ENCODE measurements around the gene LCN15.

DNA sequence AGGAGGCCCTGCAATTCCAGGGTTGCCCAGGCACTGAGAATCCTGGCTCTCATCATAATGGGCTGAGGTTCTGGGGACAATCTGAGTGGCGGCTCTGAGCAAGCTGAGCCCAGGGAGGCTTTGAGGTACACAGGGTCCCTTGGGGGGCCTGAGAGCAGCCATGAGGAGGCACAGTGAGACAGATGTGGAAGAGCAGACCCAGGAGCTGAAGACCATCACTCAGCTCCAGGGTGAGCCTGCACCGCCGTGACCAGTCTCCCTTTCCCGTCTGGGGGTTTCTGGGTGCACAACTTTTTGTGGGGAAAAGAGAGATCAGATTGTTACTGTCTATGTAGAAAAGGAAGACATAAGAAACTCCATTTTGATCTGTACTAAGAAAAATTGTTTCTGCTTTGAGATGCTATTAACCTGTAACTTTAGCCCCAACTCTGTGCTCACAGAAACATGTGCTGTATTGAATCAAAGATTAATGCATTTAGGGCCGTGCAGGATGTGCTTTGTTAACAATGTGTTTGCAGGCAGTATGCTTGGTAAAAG lies 32.0 kb upstream of the LCN15 start, which contains the start of gene CCDC183:
- TF ChIP-seq, protein P1, sequence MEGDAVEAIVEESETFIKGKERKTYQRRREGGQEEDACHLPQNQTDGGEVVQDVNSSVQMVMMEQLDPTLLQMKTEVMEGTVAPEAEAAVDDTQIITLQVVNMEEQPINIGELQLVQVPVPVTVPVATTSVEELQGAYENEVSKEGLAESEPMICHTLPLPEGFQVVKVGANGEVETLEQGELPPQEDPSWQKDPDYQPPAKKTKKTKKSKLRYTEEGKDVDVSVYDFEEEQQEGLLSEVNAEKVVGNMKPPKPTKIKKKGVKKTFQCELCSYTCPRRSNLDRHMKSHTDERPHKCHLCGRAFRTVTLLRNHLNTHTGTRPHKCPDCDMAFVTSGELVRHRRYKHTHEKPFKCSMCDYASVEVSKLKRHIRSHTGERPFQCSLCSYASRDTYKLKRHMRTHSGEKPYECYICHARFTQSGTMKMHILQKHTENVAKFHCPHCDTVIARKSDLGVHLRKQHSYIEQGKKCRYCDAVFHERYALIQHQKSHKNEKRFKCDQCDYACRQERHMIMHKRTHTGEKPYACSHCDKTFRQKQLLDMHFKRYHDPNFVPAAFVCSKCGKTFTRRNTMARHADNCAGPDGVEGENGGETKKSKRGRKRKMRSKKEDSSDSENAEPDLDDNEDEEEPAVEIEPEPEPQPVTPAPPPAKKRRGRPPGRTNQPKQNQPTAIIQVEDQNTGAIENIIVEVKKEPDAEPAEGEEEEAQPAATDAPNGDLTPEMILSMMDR (IDR thresholded peaks at IDR 0.05), result no peak
- TF ChIP-seq POLR2A (IDR thresholded peaks at IDR 0.05), result no peak

Measured in gastroesophageal sphincter (tissue), 3 donors.